ENCODE results near the gene MRPL12.
"Not testable (repeated sequence)": the region's sequence is repeated elsewhere in the genome, so short reads cannot be mapped to it uniquely, and the experiment has no call there.

The MRPL12 gene

DNA sequence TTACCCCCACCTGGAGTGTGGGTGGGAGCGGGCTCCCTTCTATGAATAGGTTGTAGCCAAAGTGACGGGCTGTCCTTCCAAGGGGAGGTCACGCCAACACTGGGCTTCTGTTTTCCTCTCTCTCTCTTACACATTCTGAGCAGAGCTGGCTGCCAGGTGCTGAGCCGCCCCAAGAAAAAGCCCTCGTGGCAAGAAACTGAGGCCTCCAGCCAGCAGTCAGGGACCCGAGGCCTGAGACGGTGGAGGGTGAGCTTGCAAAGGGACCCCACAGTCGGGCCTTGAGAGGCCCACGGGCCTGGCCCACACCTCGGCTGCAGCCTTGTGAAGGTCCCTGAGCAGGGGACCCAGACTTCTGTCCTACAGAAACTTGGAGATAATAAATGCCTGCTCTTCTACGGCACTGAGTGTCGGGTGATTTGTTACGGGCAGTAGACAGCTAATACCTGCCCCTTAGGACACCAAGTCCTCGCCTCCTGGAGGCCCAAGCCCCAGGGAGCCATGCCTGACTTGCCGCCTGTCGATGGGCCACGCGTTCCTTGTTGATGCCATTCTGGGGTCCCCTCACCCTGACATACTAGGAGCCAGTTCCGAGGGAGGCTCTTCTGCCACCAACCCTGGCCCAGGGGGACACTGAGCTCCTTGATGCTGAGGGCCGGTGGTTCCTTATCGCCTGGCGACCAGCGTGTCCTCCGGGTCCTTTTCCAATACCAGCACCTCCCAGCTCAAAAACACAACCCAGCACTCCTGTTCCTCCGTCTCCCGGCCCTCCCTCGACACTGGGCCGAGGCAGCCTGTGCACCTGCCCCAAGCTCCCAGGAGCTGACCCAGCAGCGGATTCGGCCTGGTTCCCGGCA lies 35.0 kb downstream of the MRPL12 start:
- H3K4me1 Mint-ChIP-seq = no peaks in the 10 kb centered on the region

DNA sequence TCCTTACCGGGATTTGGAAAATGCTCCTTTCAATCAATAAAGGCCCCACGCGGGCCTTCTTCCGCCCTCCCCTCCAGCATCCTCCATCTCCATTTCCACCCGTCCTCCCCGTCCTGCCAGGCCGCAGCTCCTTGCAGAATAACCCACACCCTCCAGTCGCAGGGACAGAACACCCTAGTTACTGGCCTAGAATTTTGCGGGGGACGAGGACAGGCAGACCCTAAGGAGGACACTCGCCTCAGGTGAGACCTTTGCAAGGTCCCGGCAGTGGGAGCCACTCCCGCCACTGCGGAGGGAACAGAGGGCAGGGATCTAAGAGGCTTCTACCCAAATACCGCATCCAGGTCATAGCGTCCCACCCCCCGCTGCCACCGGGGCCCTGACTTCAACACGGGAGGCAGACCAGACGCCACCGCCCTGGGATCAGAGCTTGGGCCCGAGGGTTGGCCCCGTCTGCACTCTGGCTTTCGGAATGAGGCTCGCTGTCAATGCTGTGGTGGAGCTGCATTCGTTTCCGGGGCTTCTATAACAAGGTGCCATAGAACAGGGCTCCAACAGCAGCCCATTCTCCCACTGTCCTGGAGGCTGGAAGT lies 35.7 kb downstream of the MRPL12 start:
- Mint-ChIP-seq H3K27ac (no peak overlapping the region), H3K27me3 (ENCODE audit: low read depth) (peaks cover 27% of the 10 kb centered on the region), H3K4me3 (no peak overlapping the region), H3K36me3 (ENCODE audit: low read depth) (no peaks in the 10 kb centered on the region), H3K4me1 (no peaks in the 10 kb centered on the region), H3K9me3 (no peaks in the 10 kb centered on the region)
- TF ChIP-seq, protein P1, sequence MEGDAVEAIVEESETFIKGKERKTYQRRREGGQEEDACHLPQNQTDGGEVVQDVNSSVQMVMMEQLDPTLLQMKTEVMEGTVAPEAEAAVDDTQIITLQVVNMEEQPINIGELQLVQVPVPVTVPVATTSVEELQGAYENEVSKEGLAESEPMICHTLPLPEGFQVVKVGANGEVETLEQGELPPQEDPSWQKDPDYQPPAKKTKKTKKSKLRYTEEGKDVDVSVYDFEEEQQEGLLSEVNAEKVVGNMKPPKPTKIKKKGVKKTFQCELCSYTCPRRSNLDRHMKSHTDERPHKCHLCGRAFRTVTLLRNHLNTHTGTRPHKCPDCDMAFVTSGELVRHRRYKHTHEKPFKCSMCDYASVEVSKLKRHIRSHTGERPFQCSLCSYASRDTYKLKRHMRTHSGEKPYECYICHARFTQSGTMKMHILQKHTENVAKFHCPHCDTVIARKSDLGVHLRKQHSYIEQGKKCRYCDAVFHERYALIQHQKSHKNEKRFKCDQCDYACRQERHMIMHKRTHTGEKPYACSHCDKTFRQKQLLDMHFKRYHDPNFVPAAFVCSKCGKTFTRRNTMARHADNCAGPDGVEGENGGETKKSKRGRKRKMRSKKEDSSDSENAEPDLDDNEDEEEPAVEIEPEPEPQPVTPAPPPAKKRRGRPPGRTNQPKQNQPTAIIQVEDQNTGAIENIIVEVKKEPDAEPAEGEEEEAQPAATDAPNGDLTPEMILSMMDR (IDR thresholded peaks at IDR 0.05; ENCODE audit: unreplicated experiment in 3 of 3) = no peak

More for the DNA sequence above, 35.0 kb downstream of the MRPL12 start:
- no peaks in the 10 kb centered on the region for H3K9me3 Mint-ChIP-seq
- H3K36me3 Mint-ChIP-seq (ENCODE audit: low read depth) = no peaks in the 10 kb centered on the region
- no peak overlapping the region for H3K4me3 Mint-ChIP-seq
- TF ChIP-seq, protein P1 (IDR thresholded peaks at IDR 0.05; ENCODE audit: unreplicated experiment in 3 of 3) = no peak
- H3K27me3 Mint-ChIP-seq (ENCODE audit: low read depth) = peaks cover 33% of the 10 kb centered on the region
- no peak overlapping the region for H3K27ac Mint-ChIP-seq

DNA sequence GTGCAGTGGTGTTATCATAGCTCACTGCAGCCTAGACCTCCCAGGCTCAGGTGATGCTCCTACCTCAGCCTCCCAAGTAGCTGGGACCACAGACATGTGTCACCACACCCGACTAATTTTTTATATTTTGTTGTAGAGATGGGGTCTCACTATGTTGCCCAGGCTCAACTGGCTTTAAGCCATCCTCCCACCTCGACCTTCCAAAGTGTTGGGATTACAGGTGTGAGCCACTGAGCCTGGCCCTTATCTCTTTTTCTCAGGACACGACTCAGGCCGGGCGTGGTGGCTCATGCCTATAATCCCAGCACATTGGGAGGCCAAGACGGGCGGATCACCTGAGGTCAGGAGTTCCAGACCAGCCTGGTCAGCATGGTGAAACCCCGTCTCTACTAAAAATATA lies 36.4 kb downstream of the MRPL12 start:
- not testable (repeated sequence) for H3K27ac Mint-ChIP-seq; H3K9me3 Mint-ChIP-seq; H3K4me3 Mint-ChIP-seq; H3K4me1 Mint-ChIP-seq; H3K36me3 Mint-ChIP-seq (ENCODE audit: low read depth)
- H3K27me3 Mint-ChIP-seq (ENCODE audit: low read depth) = peaks cover 26% of the 10 kb centered on the region

DNA sequence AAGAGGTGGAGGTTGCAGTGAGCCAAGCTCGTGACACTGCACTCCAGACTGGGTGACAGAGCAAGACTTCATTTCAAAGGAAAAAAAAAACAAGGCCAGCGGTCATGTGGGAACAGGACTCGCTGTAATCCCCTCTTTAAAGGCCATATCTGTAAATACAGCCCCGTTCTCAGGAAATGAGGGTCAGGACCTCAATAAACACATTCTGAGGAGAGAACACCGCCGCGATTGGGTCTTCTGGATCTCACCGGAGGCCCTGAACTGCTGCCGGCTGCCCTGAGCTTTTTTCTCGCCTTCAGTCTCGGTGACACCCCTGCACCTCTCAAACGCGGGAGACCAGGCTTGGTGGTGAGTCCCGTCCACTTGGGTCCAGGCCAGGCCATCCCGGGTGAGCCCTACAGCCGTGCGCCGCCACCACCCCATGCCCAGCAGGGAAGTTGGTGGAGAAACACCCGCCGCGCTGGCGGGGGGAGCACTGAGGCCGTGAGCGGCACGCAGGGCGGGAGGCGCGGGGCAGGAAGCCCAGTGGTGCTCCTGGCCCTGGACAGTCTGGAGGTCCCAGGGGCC lies 37.3 kb downstream of the MRPL12 start:
- Mint-ChIP-seq H3K4me1 (no peaks in the 10 kb centered on the region), H3K27ac (no peak overlapping the region), H3K4me3 (no peak overlapping the region), H3K27me3 (ENCODE audit: low read depth) (peaks cover 25% of the 10 kb centered on the region), H3K9me3 (no peaks in the 10 kb centered on the region), H3K36me3 (ENCODE audit: low read depth) (no peaks in the 10 kb centered on the region)
- TF ChIP-seq, protein P1 (IDR thresholded peaks at IDR 0.05; ENCODE audit: unreplicated experiment in 3 of 3) = no peak

DNA sequence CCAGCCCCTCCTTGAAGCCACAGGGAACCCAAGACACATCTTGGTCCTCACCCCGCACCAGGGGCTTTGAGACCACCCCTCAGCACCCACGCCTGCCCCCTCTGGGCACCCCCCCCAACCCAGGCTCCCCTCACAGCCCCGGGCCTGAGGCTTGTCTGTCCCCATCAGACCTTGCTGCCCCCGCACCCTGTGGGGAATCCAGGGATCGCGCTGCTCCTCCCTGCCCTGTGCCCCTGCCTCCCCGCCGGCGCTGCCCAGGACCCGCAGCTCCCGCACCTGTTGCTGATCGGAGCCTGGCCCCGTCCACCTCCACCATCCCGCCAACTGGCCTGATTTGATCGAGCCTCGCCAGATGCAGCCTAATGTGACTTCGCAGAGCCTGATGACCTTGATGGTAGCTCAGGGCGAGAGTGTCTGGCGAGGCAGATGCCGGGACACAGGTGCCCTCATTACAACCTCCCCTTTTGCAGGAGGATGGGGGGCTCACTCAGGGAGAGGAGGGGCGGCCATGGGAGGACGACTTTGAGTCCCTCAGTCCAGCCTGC lies 38.0 kb downstream of the MRPL12 start:
- Mint-ChIP-seq H3K27me3 (ENCODE audit: low read depth) (peaks cover 18% of the 10 kb centered on the region), H3K4me3 (no peak overlapping the region), H3K9me3 (no peaks in the 10 kb centered on the region), H3K27ac (no peak overlapping the region), H3K36me3 (ENCODE audit: low read depth) (no peaks in the 10 kb centered on the region), H3K4me1 (no peaks in the 10 kb centered on the region)
- TF ChIP-seq, protein P1 (IDR thresholded peaks at IDR 0.05; ENCODE audit: unreplicated experiment in 3 of 3) = no peak

Data from nephron (organoid).